Activated T-helper 17 cell treated with anti-CD3 and anti-CD28 coated beads, Interleukin-2, amount 50 U/mL, for 72 hours (primary cell): ENCODE data around the gene C16orf96. TPM values are rescaled to one million over a fixed set of nuclear protein-coding genes. Genes with fewer than 3 reads are reported as not detected.
"Not testable (repeated sequence)": the region's sequence is repeated elsewhere in the genome, so short reads cannot be mapped to it uniquely, and the experiment has no call there.

Source experiments
- ATAC-seq: fragments of 150-1000 bp; cut with Tn5 transposase; replicated peaks from 2 replicates; pipeline ENCODE4 v1.10.0; 2021; ENCODE audit warnings: mild to moderate bottlenecking, moderate library complexity
- H3K27ac Mint-ChIP-seq: one replicate; pipeline ENCODE4 v1.8.0; 2022; ENCODE audit warnings: mixed read lengths
- H3K27me3 Mint-ChIP-seq: one replicate; pipeline ENCODE4 v1.8.0; 2022; ENCODE audit warnings: mixed read lengths
- H3K36me3 Mint-ChIP-seq: one replicate; pipeline ENCODE4 v1.8.0; 2022; ENCODE audit warnings: low read depth, mild to moderate bottlenecking, mixed read lengths
- H3K4me1 Mint-ChIP-seq: one replicate; pipeline ENCODE4 v1.8.0; 2022; ENCODE audit warnings: mixed read lengths
- H3K4me3 Mint-ChIP-seq: one replicate; pipeline ENCODE4 v1.8.0; 2022; ENCODE audit warnings: mild to moderate bottlenecking, mixed read lengths
- H3K9me3 Mint-ChIP-seq: one replicate; pipeline ENCODE4 v1.8.0; 2022; ENCODE audit warnings: mixed read lengths
- total RNA-seq, 2 donors: library from RNA; stranded (reverse); gene quantifications; one replicate each; pipeline ENCODE4 v1.2.3, GENCODE V29; 2022

The C16orf96 gene
- total RNA-seq, 2 donors from 2014 or later, result not detected

GRCh38 chr16:4566144-4566543 is 10.0 kb downstream of the C16orf96 start:
- H3K27me3 Mint-ChIP-seq, result no peaks in the 10 kb centered on the region
- H3K27ac Mint-ChIP-seq, result peak overlapping the region; percentile 31
- peaks cover 5% of the 10 kb centered on the region for H3K4me1 Mint-ChIP-seq
- H3K36me3 Mint-ChIP-seq, result no peaks in the 10 kb centered on the region
- no peak overlapping the region for H3K4me3 Mint-ChIP-seq
- no peaks in the 10 kb centered on the region for H3K9me3 Mint-ChIP-seq
- ATAC-seq, result peak; percentile 86

- H3K4me3 Mint-ChIP-seq, result no peak overlapping the region
- no peak overlapping the region for H3K27ac Mint-ChIP-seq
- H3K36me3 Mint-ChIP-seq, result no peaks in the 10 kb centered on the region
Observed at GRCh38 chr16:4570086-4570485, 13.9 kb downstream of the C16orf96 start.

GRCh38 chr16:4570688-4571321 is 14.7 kb downstream of the C16orf96 start:
- no peak for ATAC-seq
- no peaks in the 10 kb centered on the region for H3K9me3 Mint-ChIP-seq
- H3K27me3 Mint-ChIP-seq, result no peaks in the 10 kb centered on the region

More at GRCh38 chr16:4570086-4570485, 13.9 kb downstream of the C16orf96 start:
- H3K27me3 Mint-ChIP-seq, result no peaks in the 10 kb centered on the region
- no peaks in the 10 kb centered on the region for H3K9me3 Mint-ChIP-seq
- ATAC-seq, result no peak
- H3K4me1 Mint-ChIP-seq, result peaks cover 5% of the 10 kb centered on the region

GRCh38 chr16:4572715-4573114 is 16.6 kb downstream of the C16orf96 start:
- no peaks in the 10 kb centered on the region for H3K4me1 Mint-ChIP-seq
- no peaks in the 10 kb centered on the region for H3K27me3 Mint-ChIP-seq
- H3K9me3 Mint-ChIP-seq, result no peaks in the 10 kb centered on the region
- no peak for ATAC-seq
- H3K27ac Mint-ChIP-seq, result no peak overlapping the region
- H3K4me3 Mint-ChIP-seq, result no peak overlapping the region
- no peaks in the 10 kb centered on the region for H3K36me3 Mint-ChIP-seq

More at GRCh38 chr16:4570688-4571321, 14.7 kb downstream of the C16orf96 start:
- peaks cover 4% of the 10 kb centered on the region for H3K4me1 Mint-ChIP-seq
- H3K36me3 Mint-ChIP-seq, result no peaks in the 10 kb centered on the region
- no peak overlapping the region for H3K27ac Mint-ChIP-seq
- H3K4me3 Mint-ChIP-seq, result no peak overlapping the region

- H3K4me1 Mint-ChIP-seq, H3K36me3 Mint-ChIP-seq, H3K27me3 Mint-ChIP-seq, H3K4me3 Mint-ChIP-seq, H3K9me3 Mint-ChIP-seq, ATAC-seq, H3K27ac Mint-ChIP-seq: not testable (repeated sequence)
Observed at GRCh38 chr16:4573926-4574325, 17.8 kb downstream of the C16orf96 start.

- no peaks in the 10 kb centered on the region for H3K27me3 Mint-ChIP-seq
- H3K27ac Mint-ChIP-seq, result no peak overlapping the region
- ATAC-seq, result no peak
- no peaks in the 10 kb centered on the region for H3K9me3 Mint-ChIP-seq
- no peaks in the 10 kb centered on the region for H3K4me1 Mint-ChIP-seq
- no peaks in the 10 kb centered on the region for H3K36me3 Mint-ChIP-seq
- H3K4me3 Mint-ChIP-seq, result no peak overlapping the region
Observed at GRCh38 chr16:4574919-4575705, 19.0 kb downstream of the C16orf96 start.

GRCh38 chr16:4576008-4576407 is 19.9 kb downstream of the C16orf96 start:
- ATAC-seq, result no peak
- H3K4me3 Mint-ChIP-seq, result no peak overlapping the region
- no peaks in the 10 kb centered on the region for H3K27me3 Mint-ChIP-seq
- H3K27ac Mint-ChIP-seq, result no peak overlapping the region
- H3K4me1 Mint-ChIP-seq, result no peaks in the 10 kb centered on the region
- H3K9me3 Mint-ChIP-seq, result no peaks in the 10 kb centered on the region
- H3K36me3 Mint-ChIP-seq, result no peaks in the 10 kb centered on the region

- no peak overlapping the region for H3K4me3 Mint-ChIP-seq
- H3K27ac Mint-ChIP-seq, result no peak overlapping the region
- H3K9me3 Mint-ChIP-seq, result no peaks in the 10 kb centered on the region
- no peaks in the 10 kb centered on the region for H3K4me1 Mint-ChIP-seq
- no peaks in the 10 kb centered on the region for H3K36me3 Mint-ChIP-seq
- ATAC-seq, result no peak
- no peaks in the 10 kb centered on the region for H3K27me3 Mint-ChIP-seq
Observed at GRCh38 chr16:4578961-4579530, 22.9 kb downstream of the C16orf96 start.

- H3K27ac Mint-ChIP-seq, result no peak overlapping the region
- H3K4me1 Mint-ChIP-seq, result no peaks in the 10 kb centered on the region
- no peaks in the 10 kb centered on the region for H3K9me3 Mint-ChIP-seq
- no peak for ATAC-seq
- H3K27me3 Mint-ChIP-seq, result no peaks in the 10 kb centered on the region
- no peaks in the 10 kb centered on the region for H3K36me3 Mint-ChIP-seq
- H3K4me3 Mint-ChIP-seq, result no peak overlapping the region
Observed at GRCh38 chr16:4580250-4580649, 24.1 kb downstream of the C16orf96 start.

- no peak overlapping the region for H3K4me3 Mint-ChIP-seq
- no peaks in the 10 kb centered on the region for H3K9me3 Mint-ChIP-seq
- H3K27ac Mint-ChIP-seq, result no peak overlapping the region
- ATAC-seq, result no peak
- peaks cover 4% of the 10 kb centered on the region for H3K4me1 Mint-ChIP-seq
- H3K36me3 Mint-ChIP-seq, result no peaks in the 10 kb centered on the region
- peaks cover 4% of the 10 kb centered on the region for H3K27me3 Mint-ChIP-seq
Observed at GRCh38 chr16:4583906-4584305, 27.8 kb downstream of the C16orf96 start.

GRCh38 chr16:4586291-4586690 is 30.2 kb downstream of the C16orf96 start:
- H3K27ac Mint-ChIP-seq, result no peak overlapping the region
- no peak overlapping the region for H3K4me3 Mint-ChIP-seq
- no peaks in the 10 kb centered on the region for H3K9me3 Mint-ChIP-seq
- H3K27me3 Mint-ChIP-seq, result peaks cover 4% of the 10 kb centered on the region
- no peaks in the 10 kb centered on the region for H3K36me3 Mint-ChIP-seq
- H3K4me1 Mint-ChIP-seq, result peaks cover 4% of the 10 kb centered on the region
- no peak for ATAC-seq

GRCh38 chr16:4588386-4588785 is 32.2 kb downstream of the C16orf96 start:
- no peak for ATAC-seq
- H3K27ac Mint-ChIP-seq, result no peak overlapping the region

GRCh38 chr16:4588961-4589360 is 32.8 kb downstream of the C16orf96 start:
- no peaks in the 10 kb centered on the region for H3K36me3 Mint-ChIP-seq
- H3K4me3 Mint-ChIP-seq, result no peak overlapping the region
- H3K4me1 Mint-ChIP-seq, result peaks cover 4% of the 10 kb centered on the region
- H3K27ac Mint-ChIP-seq, result no peak overlapping the region
- peaks cover 4% of the 10 kb centered on the region for H3K27me3 Mint-ChIP-seq
- ATAC-seq, result no peak
- no peaks in the 10 kb centered on the region for H3K9me3 Mint-ChIP-seq

More at GRCh38 chr16:4588386-4588785, 32.2 kb downstream of the C16orf96 start:
- H3K36me3 Mint-ChIP-seq, result no peaks in the 10 kb centered on the region
- peaks cover 4% of the 10 kb centered on the region for H3K27me3 Mint-ChIP-seq
- H3K4me3 Mint-ChIP-seq, result no peak overlapping the region
- H3K9me3 Mint-ChIP-seq, result no peaks in the 10 kb centered on the region
- H3K4me1 Mint-ChIP-seq, result peaks cover 4% of the 10 kb centered on the region

- H3K4me1 Mint-ChIP-seq, result no peaks in the 10 kb centered on the region
- no peaks in the 10 kb centered on the region for H3K9me3 Mint-ChIP-seq
- no peaks in the 10 kb centered on the region for H3K27me3 Mint-ChIP-seq
- no peak overlapping the region for H3K4me3 Mint-ChIP-seq
- H3K36me3 Mint-ChIP-seq, result no peaks in the 10 kb centered on the region
- H3K27ac Mint-ChIP-seq, result no peak overlapping the region
- ATAC-seq, result no peak
Observed at GRCh38 chr16:4591191-4591590, 35.1 kb downstream of the C16orf96 start.
